Smooth muscle cell (in vitro differentiated cells): Measurements from ENCODE around the gene ZBTB21. TPM values are rescaled to one million over a fixed set of nuclear protein-coding genes. Genes with fewer than 3 reads are reported as not detected.

Source experiments
- DNase-seq: peaks from one replicate; lab custom pipeline; 2025; ENCODE audit not compliant: unreplicated experiment; lab: John Stamatoyannopoulos, UW
- H2AFZ ChIP-seq: fragments of 200-600 bp; sonication (generic); 2 replicates; pipeline ENCODE4 v1.6.0; 2016; ENCODE audit warnings: antibody characterized with exemption, low read depth, mild to moderate bottlenecking
- H3F3A ChIP-seq: fragments of 200-600 bp; sonication (generic); 2 replicates; pipeline ENCODE4 v1.6.0; 2017; ENCODE audit warnings: antibody characterized with exemption, low read depth
- H3K27ac ChIP-seq: fragments of 200-600 bp; sonication (generic); 2 replicates; pipeline ENCODE4 v1.5.1; 2016; ENCODE audit warnings: low read depth, mild to moderate bottlenecking
- H3K27me3 ChIP-seq: fragments of 200-600 bp; sonication (generic); 2 replicates; pipeline ENCODE4 v1.6.1; 2016; ENCODE audit warnings: low read depth, mild to moderate bottlenecking
- H3K36me3 ChIP-seq: fragments of 200-600 bp; sonication (generic); 2 replicates; pipeline ENCODE4 v1.5.1; 2016; ENCODE audit warnings: low read depth
- H3K4me1 ChIP-seq: fragments of 200-600 bp; sonication (generic); 2 replicates; pipeline ENCODE4 v1.5.1; 2016; ENCODE audit warnings: low read depth
- H3K4me2 ChIP-seq: fragments of 200-600 bp; sonication (generic); 2 replicates; pipeline ENCODE4 v1.6.0; 2016; ENCODE audit warnings: mild to moderate bottlenecking
- H3K4me3 ChIP-seq: fragments of 200-600 bp; sonication (generic); 2 replicates; pipeline ENCODE4 v1.5.1; 2016; ENCODE audit warnings: mild to moderate bottlenecking
- H3K79me2 ChIP-seq: fragments of 200-600 bp; sonication (generic); 2 replicates; pipeline ENCODE4 v1.6.0; 2016; ENCODE audit warnings: low read depth, mild to moderate bottlenecking
- H3K9ac ChIP-seq: fragments of 200-600 bp; sonication (generic); 2 replicates; pipeline ENCODE4 v1.6.0; 2016; ENCODE audit warnings: low read depth
- H3K9me3 ChIP-seq: fragments of 200-600 bp; sonication (generic); replicated peaks from 2 replicates; pipeline ENCODE4 v1.5.1; 2016; ENCODE audit warnings: low read depth
- H4K20me1 ChIP-seq: fragments of 200-600 bp; sonication (generic); 2 replicates; pipeline ENCODE4 v1.6.0; 2016; ENCODE audit warnings: low read depth
- CTCF ChIP-seq: fragments of 200-600 bp; sonication (generic); IDR thresholded peaks from 2 replicates; pipeline ENCODE4 v1.5.1; 2017; ENCODE audit warnings: borderline replicate concordance, mild to moderate bottlenecking, antibody characterized with exemption; ENCODE audit not compliant: insufficient read depth, poor library complexity, severe bottlenecking
- WGBS: methylation state at CpG from one replicate; pipeline ENCODE4 v1.1.7; 2016; ENCODE audit warnings: low lambda C conversion rate; 5-methylcytosine and 5-hydroxymethylcytosine counted together
- polyA plus RNA-seq: library from polyadenylated mRNA; unstranded; fragments of >200 nt; fragmentation: Nextera tagmentation; extraction: Ambion mirVana; gene quantifications from 2 replicates; pipeline ENCODE4 v1.2.1, GENCODE V29; 2016
- total RNA-seq: library from RNA; depleted of rRNA; stranded (reverse); fragments of >200 nt; gene quantifications from 2 replicates; pipeline ENCODE4 v1.2.3, GENCODE V29; 2014

Gene ZBTB21
- total and polyA plus RNA-seq, 2 experiments from 2014 or later: 6.2 to 24.1 TPM

- Histone ChIP-seq H3K9me3 (no peaks in the 10 kb centered on the region), H3K4me2 (no peak overlapping the region), H3K36me3 (no peaks in the 10 kb centered on the region), H3K27ac (peak overlapping the region; percentile 60), H3K79me2 (no peaks in the 10 kb centered on the region), H3K4me1 (peaks cover 5% of the 10 kb centered on the region), H3K27me3 (no peaks in the 10 kb centered on the region), H2AFZ (no peak overlapping the region), H3K4me3 (no peak overlapping the region), H4K20me1 (no peaks in the 10 kb centered on the region), H3K9ac (no peak overlapping the region), H3F3A (peaks cover 19% of the 10 kb centered on the region)
- DNase-seq: no peak
- 70% methylated on average over 24 of the region's 24 CpGs for WGBS
- peak; percentile 17 for TF ChIP-seq CTCF
These were observed 52.0 kb downstream of the ZBTB21 start for GRCh38 chr21:41957991-41958766.

GRCh38 chr21:41956926-41957729 lies 53.0 kb downstream of the ZBTB21 start:
- peak overlapping the region; percentile 60 for H3K27ac ChIP-seq
- H3K9ac ChIP-seq: no peak overlapping the region
- H3K4me1 ChIP-seq: peaks cover 16% of the 10 kb centered on the region
- no peaks in the 10 kb centered on the region for H3K79me2 ChIP-seq
- no peaks in the 10 kb centered on the region for H3K27me3 ChIP-seq
- peak overlapping the region; percentile 17 for H2AFZ ChIP-seq
- H3F3A ChIP-seq: peaks cover 19% of the 10 kb centered on the region
- 79% methylated on average over 9 of the region's 9 CpGs for WGBS
- H3K9me3 ChIP-seq: no peaks in the 10 kb centered on the region
- peak overlapping the region; percentile 8 for H3K4me2 ChIP-seq
- no peaks in the 10 kb centered on the region for H4K20me1 ChIP-seq
- TF ChIP-seq CTCF: no peak
- H3K4me3 ChIP-seq: no peak overlapping the region
- H3K36me3 ChIP-seq: no peaks in the 10 kb centered on the region
- no peak for DNase-seq

- no peak for TF ChIP-seq CTCF
- H3K79me2 ChIP-seq: no peaks in the 10 kb centered on the region
- 91% methylated on average over 10 of the region's 10 CpGs for WGBS
- peaks cover 19% of the 10 kb centered on the region for H3F3A ChIP-seq
- no peak overlapping the region for H3K27ac ChIP-seq
- peaks cover 21% of the 10 kb centered on the region for H3K4me1 ChIP-seq
- H3K27me3 ChIP-seq: no peaks in the 10 kb centered on the region
- no peak overlapping the region for H3K9ac ChIP-seq
- no peak for DNase-seq
- H3K4me2 ChIP-seq: no peak overlapping the region
- no peak overlapping the region for H3K4me3 ChIP-seq
- no peaks in the 10 kb centered on the region for H3K36me3 ChIP-seq
- H3K9me3 ChIP-seq: no peaks in the 10 kb centered on the region
- H2AFZ ChIP-seq: no peak overlapping the region
- H4K20me1 ChIP-seq: peaks cover 4% of the 10 kb centered on the region
These were observed 54.6 kb downstream of the ZBTB21 start for GRCh38 chr21:41955516-41955915.
